HG03521 (cell line): ENCODE results near the gene ATP5ME.
"Not testable (repeated sequence)": the region's sequence is repeated elsewhere in the genome, so short reads cannot be mapped to it uniquely, and the experiment has no call there.

Experiments used
- ATAC-seq: cut with Tn5 transposase; IDR thresholded peaks from one replicate; pipeline ENCODE4 v1.9.1; 2021; ENCODE audit warnings: mild to moderate bottlenecking, moderate library complexity; ENCODE audit not compliant: unreplicated experiment

ATP5ME gene

DNA sequence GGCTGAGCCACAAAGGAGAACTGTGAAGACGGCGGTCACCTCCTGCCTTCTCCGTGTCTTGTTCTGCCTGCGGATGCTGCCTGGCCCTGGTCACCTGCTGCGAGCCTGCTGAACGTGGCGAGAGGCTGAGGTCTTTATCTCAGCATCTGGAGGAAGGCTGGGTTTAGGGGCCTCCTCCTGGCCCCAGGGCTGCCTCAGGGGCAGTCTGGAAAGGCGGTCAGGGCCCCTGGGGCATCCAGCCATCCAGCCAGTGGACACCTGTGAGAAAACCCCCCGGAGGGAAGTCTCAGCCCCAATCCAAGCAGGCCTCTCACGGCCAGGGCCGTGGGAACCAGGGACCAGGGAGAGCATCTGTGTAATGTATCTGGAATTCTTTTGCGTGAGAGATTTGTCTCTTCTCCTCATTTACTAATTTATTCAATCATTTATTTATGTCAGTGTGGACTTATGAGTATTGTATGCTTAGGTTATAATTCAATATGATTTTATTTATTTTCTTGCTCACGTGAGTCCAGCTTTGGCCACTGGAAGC lies 37.4 kb downstream of the ATP5ME start:
- no peak for ATAC-seq

GRCh38 chr4:635851-636627 lies 38.0 kb downstream of the ATP5ME start:
- ATAC-seq: no peak

DNA sequence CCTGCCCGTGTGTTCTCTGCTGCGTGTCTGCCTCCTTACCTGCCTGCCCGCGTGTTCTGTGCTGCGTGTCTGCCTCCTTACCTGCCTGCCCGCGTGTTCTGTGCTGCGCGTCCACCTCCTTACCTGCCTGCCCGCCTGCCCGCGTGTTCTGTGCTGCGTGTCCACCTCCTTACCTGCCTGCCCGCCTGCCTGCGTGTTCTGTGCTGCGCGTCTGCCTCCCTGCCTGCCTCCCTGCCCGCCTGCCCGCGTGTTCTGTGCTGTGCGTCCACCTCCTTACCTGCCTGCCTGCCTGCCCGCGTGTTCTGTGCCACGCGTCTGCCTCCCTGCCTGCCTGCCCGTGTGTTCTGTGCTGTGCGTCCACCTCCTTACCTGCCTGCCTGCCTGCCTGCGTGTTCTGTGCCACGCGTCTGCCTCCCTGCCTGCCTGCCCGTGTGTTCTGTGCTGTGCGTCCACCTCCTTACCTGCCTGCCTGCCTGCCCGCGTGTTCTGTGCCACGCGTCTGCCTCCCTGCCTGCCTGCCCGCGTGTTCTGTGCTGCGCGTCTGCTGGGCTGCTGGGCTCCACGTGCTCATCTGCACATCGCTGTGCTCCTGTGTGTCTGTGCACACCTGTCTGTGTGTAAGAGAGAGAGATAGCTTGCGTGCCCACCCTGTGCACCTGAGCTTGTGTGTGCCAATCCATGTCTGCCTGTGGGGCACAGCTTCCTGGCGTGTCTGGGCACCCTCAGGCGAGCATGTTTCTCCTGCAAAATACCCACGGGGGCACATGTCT lies 38.8 kb downstream of the ATP5ME start:
- ATAC-seq: not testable (repeated sequence)

DNA sequence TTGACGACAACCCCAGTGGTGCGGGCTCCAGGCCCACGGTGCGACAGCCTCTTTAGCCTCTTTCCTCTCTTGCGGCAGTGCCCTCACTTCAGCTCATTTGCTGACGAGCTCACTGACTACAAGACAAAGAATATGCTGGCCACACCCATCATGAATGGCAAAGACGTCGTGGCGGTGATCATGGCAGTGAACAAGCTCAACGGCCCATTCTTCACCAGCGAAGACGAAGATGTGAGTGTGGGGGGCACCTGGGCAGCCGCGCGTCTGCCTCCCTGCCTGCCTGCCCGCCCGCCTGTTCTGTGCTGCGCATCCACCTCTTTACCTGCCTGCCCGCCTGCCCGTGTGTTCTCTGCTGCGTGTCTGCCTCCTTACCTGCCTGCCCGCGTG lies 39.5 kb downstream of the ATP5ME start:
- no peak for ATAC-seq

GRCh38 chr4:633976-634598 lies 40.0 kb downstream of the ATP5ME start:
- ATAC-seq: no peak

GRCh38 chr4:633406-633805 lies 40.7 kb downstream of the ATP5ME start:
- no peak for ATAC-seq

DNA sequence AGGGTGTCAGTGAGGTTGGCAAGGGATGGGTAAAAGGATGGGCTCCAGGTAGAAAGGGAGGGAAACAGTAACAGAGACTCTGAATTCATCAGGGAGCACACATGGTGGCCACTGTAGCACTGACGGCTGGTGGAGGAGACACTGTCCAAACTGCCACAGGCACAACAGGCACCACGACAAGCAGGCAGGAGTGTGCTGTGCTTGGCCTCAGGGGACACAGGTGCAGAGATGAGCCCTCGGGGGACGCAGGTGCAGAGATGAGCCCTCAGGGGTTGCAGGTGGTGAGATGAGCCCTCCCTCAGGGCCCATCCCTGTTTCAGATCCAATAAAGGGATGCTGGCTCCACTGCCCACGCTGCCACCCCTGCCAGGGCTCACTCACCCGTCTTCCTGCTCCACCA lies 41.1 kb downstream of the ATP5ME start:
- no peak for ATAC-seq

- ATAC-seq: no peak
Observed at GRCh38 chr4:632196-632790, 41.8 kb downstream of the ATP5ME start.

DNA sequence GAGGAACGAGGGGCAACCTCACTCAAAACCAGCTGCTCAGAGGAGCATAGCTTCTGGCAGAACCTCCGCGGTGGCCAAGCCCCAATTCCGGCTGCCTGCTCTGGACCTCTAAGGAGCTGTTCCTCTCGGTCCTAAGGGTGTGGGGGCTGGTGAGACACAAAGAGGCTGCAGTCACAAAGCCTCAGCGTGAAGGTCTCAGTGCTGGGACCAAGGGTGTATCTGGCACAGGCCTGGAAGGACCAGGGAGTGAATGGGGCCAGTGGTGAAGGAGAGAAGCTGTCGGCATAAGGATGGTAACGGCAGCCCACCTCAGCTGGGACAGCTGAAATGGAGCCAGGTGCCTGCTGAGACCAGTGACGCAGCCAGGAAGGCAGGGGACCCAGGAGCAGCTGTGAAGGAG lies 43.4 kb downstream of the ATP5ME start:
- no peak for ATAC-seq

DNA sequence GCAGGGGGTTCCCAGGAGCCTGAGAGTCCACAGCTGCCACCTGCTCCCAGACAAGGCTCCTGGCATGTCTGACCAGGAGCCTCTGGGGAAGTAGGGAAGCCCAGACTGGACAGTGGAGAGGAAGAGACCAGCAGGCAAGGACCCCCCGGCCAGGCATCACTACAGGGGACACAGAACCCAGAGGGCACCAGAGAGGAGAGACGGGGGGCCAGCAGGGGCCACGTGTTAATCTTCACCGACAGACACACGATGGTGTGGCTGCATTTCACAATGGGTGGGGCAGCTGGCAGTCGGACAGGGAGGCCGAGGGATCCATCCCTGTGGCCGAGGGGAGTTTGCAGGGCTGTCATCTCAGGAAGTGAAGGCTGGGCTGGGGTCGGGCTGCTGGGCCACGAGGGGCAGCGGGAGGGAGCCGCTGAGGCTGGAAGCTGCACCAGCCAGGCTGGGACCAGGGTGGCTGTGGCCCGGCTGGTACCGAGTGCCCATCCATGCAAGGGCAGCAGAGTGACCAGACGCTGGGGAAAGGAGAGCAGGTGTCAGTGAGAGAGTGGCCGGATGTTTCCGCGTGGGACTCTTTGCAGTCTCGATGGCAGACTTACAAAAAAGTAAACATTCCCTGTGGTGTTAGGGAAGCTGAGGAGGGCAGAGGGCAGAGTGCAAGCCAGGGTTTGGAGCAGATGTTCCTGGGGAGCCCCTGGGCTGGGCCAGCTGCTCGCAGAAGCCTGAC lies 44.0 kb downstream of the ATP5ME start:
- ATAC-seq: no peak

- ATAC-seq: no peak
Observed at GRCh38 chr4:629636-629914, 44.5 kb downstream of the ATP5ME start.

- no peak for ATAC-seq
Observed at GRCh38 chr4:628821-629635, 45.0 kb downstream of the ATP5ME start.

GRCh38 chr4:628311-628741 lies 45.8 kb downstream of the ATP5ME start:
- ATAC-seq: no peak

GRCh38 chr4:627347-628125 lies 46.5 kb downstream of the ATP5ME start:
- no peak for ATAC-seq

GRCh38 chr4:626201-627091 lies 47.6 kb downstream of the ATP5ME start:
- ATAC-seq: no peak

GRCh38 chr4:625631-626161 lies 48.4 kb downstream of the ATP5ME start:
- ATAC-seq: no peak

- ATAC-seq: no peak
Observed at GRCh38 chr4:624705-625590, 49.1 kb downstream of the ATP5ME start, which contains the start of gene PDE6B. TSS of gene PDE6B (plus strand) at chr4:625573. CDS start at chr4:625627, 54 bp downstream.
